MM.1S (cell line): ENCODE data around the gene SNCA.

Experiments
- DNase-seq: peaks from one replicate; pipeline ENCODE4 v3.0.0-alpha.2; 2015
- H2AFZ ChIP-seq: fragments of 300-600 bp; sonication (generic); 2 replicates; pipeline ENCODE4 v1.6.0; 2016; ENCODE audit warnings: antibody characterized with exemption, low read length
- H3F3A ChIP-seq: fragments of 300-600 bp; sonication (generic); 2 replicates; pipeline ENCODE4 v1.6.1; 2016; ENCODE audit warnings: mild to moderate bottlenecking, antibody characterized with exemption, low read length, moderate library complexity, mixed read lengths; ENCODE audit not compliant: insufficient read depth
- H3K27ac ChIP-seq: fragments of 300-600 bp; sonication (generic); 2 replicates; pipeline ENCODE4 v1.5.1; 2016; ENCODE audit warnings: mild to moderate bottlenecking, low read length
- H3K27me3 ChIP-seq: fragments of 300-600 bp; sonication (generic); replicated peaks from 2 replicates; pipeline ENCODE4 v1.6.0; 2016; ENCODE audit warnings: low read length; ENCODE audit not compliant: insufficient read depth
- H3K36me3 ChIP-seq: fragments of 300-600 bp; sonication (generic); replicated peaks from 2 replicates; pipeline ENCODE4 v1.6.1; 2016; ENCODE audit warnings: mild to moderate bottlenecking, low read length, mixed read lengths; ENCODE audit not compliant: insufficient read depth
- H3K4me1 ChIP-seq: fragments of 300-600 bp; sonication (generic); 2 replicates; pipeline ENCODE4 v1.6.1; 2016; ENCODE audit warnings: low read length, mixed read lengths
- H3K4me2 ChIP-seq: fragments of 300-600 bp; sonication (generic); 2 replicates; pipeline ENCODE4 v1.6.0; 2016; ENCODE audit warnings: low read depth, low read length
- H3K4me3 ChIP-seq: fragments of 300-600 bp; sonication (generic); 2 replicates; pipeline ENCODE4 v1.5.1; 2016; ENCODE audit warnings: low read length, mixed read lengths
- H3K79me2 ChIP-seq: fragments of 300-600 bp; sonication (generic); 2 replicates; pipeline ENCODE4 v1.6.1; 2016; ENCODE audit warnings: mixed run types, low read length, mixed read lengths
- H3K9ac ChIP-seq: fragments of 300-600 bp; sonication (generic); 2 replicates; pipeline ENCODE4 v1.6.1; 2016; ENCODE audit warnings: low read length, mixed read lengths
- H3K9me2 ChIP-seq: fragments of 300-600 bp; sonication (generic); replicated peaks from 2 replicates; pipeline ENCODE4 v1.6.1; 2016; ENCODE audit warnings: mild to moderate bottlenecking, low read length, mixed read lengths; ENCODE audit not compliant: insufficient read depth
- H3K9me3 ChIP-seq: fragments of 300-600 bp; sonication (generic); replicated peaks from 2 replicates; pipeline ENCODE4 v1.6.1; 2016; ENCODE audit warnings: mild to moderate bottlenecking, low read length, mixed read lengths; ENCODE audit not compliant: insufficient read depth
- H4K20me1 ChIP-seq: fragments of 300-600 bp; sonication (generic); 2 replicates; pipeline ENCODE4 v1.6.1; 2016; ENCODE audit warnings: mild to moderate bottlenecking, low read length, moderate library complexity, mixed read lengths; ENCODE audit not compliant: insufficient read depth
- CTCF ChIP-seq: fragments of 300-600 bp; sonication (generic); IDR thresholded peaks from 2 replicates; pipeline ENCODE4 v1.5.1; 2016; ENCODE audit warnings: antibody characterized with exemption, low read length, mixed read lengths
- EZH2 ChIP-seq: fragments of 300-600 bp; sonication (generic); optimal IDR thresholded peaks from 2 replicates; pipeline ENCODE3; 2017; ENCODE audit warnings: low read depth, mild to moderate bottlenecking, antibody characterized with exemption, low read length, mixed read lengths
- EZH2phosphoT487 ChIP-seq: fragments of 300-600 bp; sonication (generic); IDR thresholded peaks from 2 replicates; pipeline ENCODE4 v1.6.1; 2018; ENCODE audit warnings: antibody characterized with exemption, low read length

Gene SNCA

GRCh38 chr4:89871211-89871610, 34.2 kb upstream of the SNCA start:
- no peaks in the 10 kb centered on the region for H3K27me3 ChIP-seq
- no peak overlapping the region for H2AFZ ChIP-seq
- no peaks in the 10 kb centered on the region for H3K9me3 ChIP-seq
- H3K9me2 ChIP-seq, result no peaks in the 10 kb centered on the region
- H3K4me1 ChIP-seq, result no peaks in the 10 kb centered on the region
- H3K4me3 ChIP-seq, result no peak overlapping the region
- H4K20me1 ChIP-seq, result no peaks in the 10 kb centered on the region
- H3K79me2 ChIP-seq, result no peaks in the 10 kb centered on the region
- no peak for DNase-seq
- no peaks in the 10 kb centered on the region for H3K36me3 ChIP-seq
- no peak overlapping the region for H3K9ac ChIP-seq
- no peak overlapping the region for H3K4me2 ChIP-seq
- no peak overlapping the region for H3K27ac ChIP-seq
- TF ChIP-seq EZH2 (no peak), EZH2phosphoT487 (no peak), CTCF (no peak)
- H3F3A ChIP-seq, result no peaks in the 10 kb centered on the region

GRCh38 chr4:89868999-89869589, 32.1 kb upstream of the SNCA start:
- Histone ChIP-seq H3K4me3 (no peak overlapping the region), H3K9me3 (no peaks in the 10 kb centered on the region), H3K79me2 (no peaks in the 10 kb centered on the region), H4K20me1 (no peaks in the 10 kb centered on the region), H3F3A (no peaks in the 10 kb centered on the region), H3K36me3 (no peaks in the 10 kb centered on the region), H3K9ac (no peak overlapping the region), H3K4me1 (no peaks in the 10 kb centered on the region), H3K27ac (no peak overlapping the region), H2AFZ (no peak overlapping the region), H3K4me2 (no peak overlapping the region), H3K27me3 (no peaks in the 10 kb centered on the region), H3K9me2 (no peaks in the 10 kb centered on the region)
- peak; percentile 25 for DNase-seq
- no peak for TF ChIP-seq EZH2
- peak; percentile 53 for TF ChIP-seq CTCF
- no peak for TF ChIP-seq EZH2phosphoT487

- no peaks in the 10 kb centered on the region for H3K4me1 ChIP-seq
- no peak overlapping the region for H3K27ac ChIP-seq
- no peak for DNase-seq
- H3K4me2 ChIP-seq, result no peak overlapping the region
- no peaks in the 10 kb centered on the region for H3K27me3 ChIP-seq
- no peaks in the 10 kb centered on the region for H3K79me2 ChIP-seq
- H3K9me3 ChIP-seq, result no peaks in the 10 kb centered on the region
- H4K20me1 ChIP-seq, result no peaks in the 10 kb centered on the region
- no peaks in the 10 kb centered on the region for H3K9me2 ChIP-seq
- H3K4me3 ChIP-seq, result no peak overlapping the region
- no peak overlapping the region for H2AFZ ChIP-seq
- no peak for TF ChIP-seq EZH2
- no peak for TF ChIP-seq CTCF
- no peak for TF ChIP-seq EZH2phosphoT487
- H3K36me3 ChIP-seq, result no peaks in the 10 kb centered on the region
- H3K9ac ChIP-seq, result no peak overlapping the region
- H3F3A ChIP-seq, result no peaks in the 10 kb centered on the region
Observed at GRCh38 chr4:89868276-89868675, 31.3 kb upstream of the SNCA start.
